EL (cell line): ENCODE data around the gene ALPK1.
A peak's percentile ranks its signal among the peaks of the same experiment; 100 is the strongest.
"Not testable (repeated sequence)": the region's sequence is repeated elsewhere in the genome, so short reads cannot be mapped to it uniquely, and the experiment has no call there.

Source experiments
- DNase-seq: peaks from one replicate; pipeline ENCODE4 v3.0.0-alpha.2; 2016

The ALPK1 gene

DNA sequence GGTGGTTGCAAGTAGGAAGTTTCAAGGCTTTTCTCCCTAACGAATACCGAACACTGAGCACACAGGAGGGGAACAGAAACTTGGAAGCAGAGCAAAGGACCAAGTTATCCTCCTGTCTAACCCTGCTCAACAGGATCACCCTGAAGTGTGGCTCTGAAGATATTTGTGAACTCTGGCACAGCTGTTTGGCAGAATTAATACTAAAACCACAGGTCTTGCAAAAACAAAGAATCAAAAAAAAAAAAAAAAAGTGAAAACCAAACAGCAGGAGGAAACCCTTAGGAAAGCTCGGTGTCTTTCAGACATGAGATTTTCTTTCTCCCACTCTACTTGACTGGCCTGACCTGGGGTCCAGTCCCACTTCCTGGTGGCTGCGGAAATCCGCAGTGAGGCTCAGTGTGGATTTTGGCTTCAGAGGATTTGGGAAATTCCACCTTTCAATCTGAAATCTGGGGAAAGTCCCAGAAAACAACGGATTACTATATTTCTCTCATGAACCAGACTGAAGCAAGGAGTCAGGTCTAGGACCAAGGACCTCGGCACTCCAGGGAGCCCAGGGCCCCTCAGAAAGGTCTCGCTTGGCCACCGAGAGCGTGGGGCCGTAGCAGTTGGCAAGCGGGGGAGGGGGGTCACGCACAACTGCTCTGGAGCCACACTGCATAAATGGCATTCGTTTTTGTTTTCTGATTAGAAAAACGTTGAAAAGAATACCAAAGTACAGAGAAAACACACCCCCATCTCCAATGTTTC, 12.3 kb upstream of the ALPK1 start:
- DNase-seq: peak; percentile 39

DNA sequence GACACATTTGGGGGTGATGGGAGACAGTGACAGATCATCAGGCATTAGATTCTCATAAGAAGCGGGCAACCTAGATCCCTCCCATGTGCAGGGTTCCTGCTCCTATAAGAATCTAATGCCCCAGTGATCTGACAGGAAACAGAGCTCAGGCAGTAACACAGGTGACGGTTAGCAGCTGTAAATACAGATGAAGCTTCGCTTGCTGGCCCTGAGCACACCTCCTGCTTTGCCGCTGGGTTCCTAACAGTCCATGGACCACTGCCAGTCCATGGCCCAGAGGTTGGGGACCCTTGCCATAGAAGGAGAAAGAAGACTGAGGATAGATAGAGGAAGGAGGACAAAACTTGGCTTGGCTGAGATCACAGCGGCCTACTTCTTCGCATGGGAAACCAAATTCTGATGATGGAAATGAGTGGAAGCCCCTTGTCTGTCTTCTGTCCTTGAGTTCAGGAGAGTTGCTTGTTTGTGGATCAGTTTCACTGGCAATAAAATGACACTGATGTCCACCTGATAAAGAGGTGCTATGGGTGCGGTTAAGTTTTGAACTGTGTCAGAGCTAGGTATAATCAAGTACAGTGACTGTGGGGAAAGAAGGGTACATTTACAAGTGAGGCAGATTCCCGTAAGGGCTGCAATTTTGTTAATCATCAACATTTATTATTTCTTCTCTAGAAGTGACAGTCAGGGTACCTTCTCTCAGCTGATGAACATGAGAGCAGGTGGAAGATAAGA, 9.7 kb upstream of the ALPK1 start:
- no peak for DNase-seq

DNA sequence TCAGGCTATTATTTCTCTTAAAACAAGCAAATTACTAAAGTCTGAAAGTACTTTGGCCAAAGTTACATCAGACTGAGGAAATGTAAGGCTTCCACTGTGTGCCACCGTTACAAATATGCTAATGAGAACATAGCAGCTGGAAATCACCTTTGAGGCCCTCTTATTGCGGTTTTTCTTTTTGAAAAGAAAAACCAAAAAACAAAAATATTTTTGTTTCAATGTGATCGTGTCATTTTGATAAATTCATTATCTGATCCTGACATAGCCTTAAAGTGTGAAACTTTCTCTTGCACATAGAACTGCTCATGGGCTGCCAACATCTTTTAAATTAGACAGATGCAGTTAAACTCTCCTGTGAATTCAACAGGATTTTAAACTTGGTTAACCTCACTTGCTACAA, 8.7 kb upstream of the ALPK1 start:
- DNase-seq: no peak

DNA sequence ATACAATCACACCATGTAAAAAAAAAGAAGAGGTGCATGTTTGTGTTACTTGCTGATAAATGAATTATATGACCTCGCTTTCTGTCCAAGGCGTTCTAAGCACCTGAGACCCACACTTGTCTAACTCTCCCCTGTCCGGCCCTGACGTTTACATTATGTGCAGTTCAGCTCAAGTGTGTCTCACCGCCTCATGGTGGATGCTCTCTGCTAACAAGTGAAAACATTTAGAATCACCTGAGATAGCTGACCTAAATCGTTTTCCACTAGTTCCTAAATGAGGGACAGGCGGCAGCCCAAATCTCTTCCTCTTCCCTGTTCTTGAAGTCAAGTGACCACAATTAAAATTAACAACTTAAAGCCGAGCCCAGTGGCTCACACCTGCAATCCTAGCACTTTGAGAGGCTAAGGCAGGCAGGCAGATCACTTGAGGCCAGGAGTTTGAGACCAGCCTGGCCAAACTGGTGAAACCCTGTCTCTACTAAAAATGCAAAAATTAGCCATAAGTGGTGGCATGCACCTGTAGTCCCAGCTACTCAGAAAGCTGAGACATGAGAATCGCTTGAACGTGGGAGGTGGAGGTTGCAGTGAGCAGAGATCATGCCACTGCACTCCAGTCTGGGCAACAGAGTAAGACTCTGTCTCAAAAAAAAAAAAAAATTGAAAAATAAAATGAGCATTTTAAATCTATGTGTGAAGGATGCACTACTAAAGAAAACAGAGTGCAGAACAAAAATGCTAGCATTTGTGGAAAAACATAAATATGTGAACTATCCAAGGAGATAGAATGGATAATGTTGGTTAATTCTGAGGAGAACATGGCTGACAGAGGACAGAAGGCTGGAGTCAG, 7.5 kb upstream of the ALPK1 start:
- DNase-seq: no peak

DNA sequence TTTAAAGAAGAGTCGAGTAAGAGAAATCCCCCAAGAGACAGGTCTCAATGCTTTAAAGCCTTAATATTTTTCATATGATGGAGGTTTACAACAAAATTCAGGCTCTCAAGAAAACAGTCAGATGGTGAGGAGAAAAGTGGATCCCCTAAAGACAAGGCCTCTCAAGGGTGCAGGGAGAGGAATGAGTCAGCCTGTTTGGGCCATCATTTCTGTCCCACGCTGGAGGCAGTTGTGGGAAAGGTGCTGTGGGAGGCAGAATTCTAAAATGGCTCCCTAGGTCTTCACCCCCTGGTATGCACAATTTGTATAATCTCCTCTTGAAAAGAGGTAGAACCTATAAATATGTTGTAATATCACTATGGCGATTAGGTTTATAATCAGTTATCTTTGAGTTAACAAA, 6.8 kb upstream of the ALPK1 start:
- no peak for DNase-seq

DNA sequence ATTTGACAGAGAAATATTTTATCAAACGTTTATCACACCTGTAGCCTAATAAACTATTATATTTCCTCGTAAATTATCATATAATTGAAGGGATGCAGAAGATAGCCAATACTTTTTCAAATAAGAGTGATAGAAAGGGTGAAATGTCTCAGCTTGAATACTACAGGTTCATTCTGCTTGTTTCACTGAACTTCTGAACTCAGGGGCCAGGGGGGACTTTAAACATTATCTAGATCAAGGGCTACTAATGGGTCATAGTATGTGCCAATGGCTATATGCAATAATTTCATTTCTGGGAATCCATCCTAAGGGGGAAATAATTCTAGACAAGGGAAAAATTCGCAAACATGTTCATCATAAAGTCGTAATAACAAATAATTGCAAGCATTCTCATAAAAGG, 2.6 kb downstream of the ALPK1 start:
- DNase-seq: no peak

DNA sequence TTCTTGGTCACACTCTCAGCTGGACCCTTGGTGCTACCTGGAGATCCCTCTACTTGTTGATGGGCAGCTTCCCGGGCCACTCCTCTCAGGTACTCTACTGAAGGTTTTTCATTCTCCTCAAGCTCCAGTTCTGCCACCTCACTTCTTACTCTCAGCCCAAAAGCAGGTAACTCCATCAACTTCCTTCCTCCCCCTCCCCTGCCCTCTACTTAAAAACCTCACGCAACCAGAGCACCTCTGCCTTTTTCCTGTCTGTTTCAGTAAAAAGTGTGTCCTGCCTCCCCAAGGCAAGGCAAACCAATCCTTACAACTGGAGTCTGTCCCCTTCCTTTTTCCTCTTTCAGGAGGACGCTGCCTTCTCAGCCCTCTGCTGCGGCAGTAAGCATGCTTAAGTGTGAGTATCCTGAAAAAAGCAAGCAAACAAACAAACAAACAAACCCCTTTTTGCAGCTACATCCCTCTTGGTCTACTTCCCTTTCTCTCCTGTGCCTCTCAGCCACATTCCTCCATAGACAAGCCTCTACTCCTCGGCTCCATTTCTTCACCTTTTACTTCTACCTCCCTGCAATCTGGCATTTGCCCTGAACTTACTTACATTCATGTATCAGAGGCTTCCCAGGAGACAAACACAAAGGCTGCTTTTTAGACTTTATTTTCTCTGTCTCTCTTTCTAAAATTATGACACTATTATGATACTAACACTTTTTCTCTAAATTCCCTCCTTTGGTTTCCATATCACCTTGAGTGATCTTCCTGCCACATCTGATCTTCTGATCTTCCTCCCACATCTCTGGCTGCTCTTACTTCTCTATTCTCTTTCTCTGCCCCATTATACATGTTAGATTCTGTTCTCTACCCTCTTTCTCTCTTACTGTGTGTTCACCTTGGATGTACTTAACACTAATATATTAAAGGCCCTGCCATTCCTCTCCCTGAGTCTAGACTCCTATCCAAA, 5.4 kb downstream of the ALPK1 start:
- DNase-seq: no peak

DNA sequence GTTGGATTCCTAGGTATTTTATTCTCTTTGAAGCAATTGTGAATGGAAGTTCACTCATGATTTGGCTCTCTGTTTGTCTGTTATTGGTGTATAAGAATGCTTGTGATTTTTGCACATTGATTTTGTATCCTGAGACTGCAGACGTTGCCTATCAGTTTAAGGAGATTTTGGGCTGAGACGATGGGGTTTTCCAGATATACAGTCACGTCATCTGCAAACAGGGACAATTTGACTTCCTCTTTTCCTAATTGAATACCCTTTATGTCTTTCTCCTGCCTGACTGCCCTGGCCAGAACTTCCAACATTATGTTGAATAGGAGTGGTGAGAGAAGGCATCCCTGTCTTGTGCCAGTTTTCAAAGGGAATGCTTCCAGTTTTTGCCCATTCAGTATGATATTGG, 8.3 kb downstream of the ALPK1 start:
- not testable (repeated sequence) for DNase-seq

DNA sequence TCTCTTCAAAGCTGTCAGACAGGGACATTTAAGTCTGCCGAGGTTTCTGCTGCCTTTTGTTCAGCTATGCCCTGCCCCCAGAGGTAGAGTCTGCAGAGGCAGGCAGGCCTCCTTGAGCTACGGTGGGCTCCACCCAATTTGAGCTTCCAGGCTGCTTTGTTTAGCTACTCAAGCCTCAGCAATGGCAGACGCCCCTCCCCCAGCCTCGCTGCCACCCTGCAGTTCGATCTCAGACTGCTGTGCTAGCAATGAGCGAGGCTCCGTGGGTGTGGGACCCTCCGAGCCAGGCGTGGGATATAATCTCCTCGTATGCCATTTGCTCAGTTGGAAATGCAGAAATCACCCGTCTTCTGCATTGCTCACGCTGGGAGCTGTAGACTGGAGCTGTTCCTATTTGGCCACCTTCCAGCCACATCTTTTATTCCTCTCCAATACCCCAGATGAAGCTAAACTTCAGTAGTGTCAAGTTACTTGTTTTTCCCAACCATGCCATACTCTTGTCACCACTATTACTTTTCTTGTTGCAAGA, 12.2 kb downstream of the ALPK1 start:
- DNase-seq: not testable (repeated sequence)

DNA sequence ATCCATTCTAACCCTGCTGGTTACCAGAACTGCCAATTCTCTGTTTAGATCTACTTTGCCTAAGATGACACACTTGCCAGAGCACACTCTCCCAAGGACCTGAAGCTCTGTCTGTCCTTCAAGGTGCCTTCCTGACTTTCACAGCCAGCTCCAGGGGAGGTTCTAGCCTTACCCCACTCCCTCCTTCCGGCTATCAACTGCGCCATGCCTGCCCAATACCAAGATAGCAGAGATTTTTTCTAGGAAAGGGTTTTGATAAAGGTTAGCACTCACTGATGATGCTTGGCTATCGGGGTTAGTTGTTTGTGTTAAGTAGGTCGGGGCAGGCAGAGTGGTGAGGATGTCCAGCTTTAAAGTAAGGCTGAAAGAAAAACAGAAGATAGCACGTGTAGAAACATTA, 14.3 kb downstream of the ALPK1 start:
- DNase-seq: no peak

DNA sequence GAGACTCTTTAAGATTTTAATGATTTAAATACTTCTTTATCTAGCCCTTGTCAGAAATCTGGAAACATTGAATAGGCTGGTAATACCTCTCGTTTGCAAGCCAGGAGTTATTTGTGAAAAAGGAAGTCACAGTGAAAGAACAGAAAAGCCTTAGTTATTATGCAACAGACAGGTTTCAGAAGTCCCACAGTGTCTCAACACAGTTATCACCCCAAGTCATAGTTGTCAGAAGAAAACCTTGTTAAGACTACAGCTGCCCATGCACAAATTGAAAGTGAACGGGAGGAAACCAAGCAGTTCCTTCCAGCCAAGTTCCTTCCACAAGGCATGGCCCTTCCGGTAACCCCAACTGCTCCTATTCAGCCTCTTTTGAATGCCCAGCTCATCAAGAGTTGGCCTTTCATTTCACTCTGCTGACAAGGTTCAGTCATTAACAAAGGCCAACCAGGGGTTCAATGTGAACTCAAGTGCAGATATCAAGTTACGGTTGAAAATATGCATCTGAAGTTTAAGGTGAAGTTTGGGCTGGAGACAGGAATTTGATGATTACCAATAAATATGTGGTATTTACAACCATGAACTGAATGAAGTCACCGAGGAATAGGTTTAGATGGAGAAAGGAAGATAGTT, 15.6 kb downstream of the ALPK1 start:
- no peak for DNase-seq

DNA sequence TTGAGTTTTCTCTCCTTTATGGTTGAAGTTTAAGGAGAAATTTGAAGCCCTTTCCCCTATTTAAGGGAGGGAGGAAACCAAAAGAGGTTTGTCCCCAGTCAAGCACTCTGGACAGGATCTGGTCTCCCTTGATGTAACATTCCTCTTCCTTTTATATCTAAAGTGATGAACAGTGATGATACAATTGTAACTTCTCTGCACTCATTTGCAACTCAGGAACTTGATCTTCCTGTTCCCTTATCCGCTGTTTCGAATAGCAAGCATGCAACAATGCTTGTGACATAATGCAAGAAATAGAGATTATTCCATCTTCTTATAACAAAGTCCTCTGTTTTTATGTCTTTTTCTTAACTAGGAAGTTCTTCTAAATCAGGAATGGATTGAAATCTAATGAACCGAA, 18.3 kb downstream of the ALPK1 start:
- DNase-seq: no peak

DNA sequence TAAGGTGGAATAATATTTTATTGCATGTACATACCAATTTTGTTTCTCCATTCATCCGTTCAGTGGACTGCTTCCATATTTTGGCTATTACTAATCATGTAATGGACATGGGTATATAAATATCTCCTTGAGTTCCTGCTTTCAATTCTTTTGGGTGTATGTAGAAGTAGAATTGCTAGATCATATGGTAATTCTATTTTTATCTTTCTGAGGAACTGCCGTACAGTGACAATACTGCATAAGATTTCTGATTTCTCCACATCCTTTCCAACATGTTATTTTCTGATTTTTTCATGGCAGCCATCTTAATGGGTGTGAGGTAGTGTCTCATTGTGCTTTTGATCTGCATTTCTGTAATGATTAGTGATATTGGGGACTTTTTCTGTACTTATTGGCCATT, 19.2 kb downstream of the ALPK1 start:
- DNase-seq: no peak

DNA sequence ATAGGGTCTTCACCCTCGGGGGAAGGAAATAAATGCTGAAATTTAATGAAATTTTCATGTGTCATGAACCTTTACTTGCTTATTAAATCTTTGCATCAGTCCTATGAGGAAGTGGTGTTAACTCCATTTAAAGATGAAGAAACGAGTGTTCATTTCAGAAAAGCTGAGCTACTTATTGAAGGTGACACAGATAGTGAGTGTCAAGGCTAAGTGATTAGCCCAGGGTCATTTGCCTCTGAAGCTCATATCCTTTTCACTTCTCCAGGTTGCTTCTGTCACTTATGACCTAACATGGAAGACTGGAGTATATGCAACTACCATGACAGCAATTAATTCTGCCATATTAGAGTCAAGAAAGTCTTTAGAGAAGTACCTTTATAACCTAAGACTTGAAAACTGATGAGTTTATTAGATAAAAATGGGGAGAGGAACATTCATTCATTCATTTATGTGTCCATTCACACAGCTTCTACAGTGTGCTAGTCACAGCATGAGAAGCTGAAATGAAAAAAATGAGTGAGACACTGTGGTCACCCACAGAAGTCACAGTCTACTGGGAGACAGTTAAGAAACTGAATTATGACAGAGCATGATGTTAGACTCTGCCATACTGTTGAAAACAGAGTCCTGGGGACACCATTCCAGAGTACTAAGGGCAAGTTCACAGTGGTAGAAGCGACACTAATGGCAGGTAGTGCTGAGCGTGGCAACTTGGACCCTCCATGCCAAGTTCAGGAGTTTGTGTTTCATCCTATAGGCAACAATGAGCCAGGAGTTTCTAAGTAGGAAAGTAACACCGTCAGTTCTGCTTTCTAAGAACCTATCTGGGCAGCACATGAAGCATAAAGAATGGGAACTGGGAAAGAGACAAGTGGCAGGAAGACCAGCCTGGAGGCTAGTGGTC, 21.3 kb downstream of the ALPK1 start:
- no peak for DNase-seq

DNA sequence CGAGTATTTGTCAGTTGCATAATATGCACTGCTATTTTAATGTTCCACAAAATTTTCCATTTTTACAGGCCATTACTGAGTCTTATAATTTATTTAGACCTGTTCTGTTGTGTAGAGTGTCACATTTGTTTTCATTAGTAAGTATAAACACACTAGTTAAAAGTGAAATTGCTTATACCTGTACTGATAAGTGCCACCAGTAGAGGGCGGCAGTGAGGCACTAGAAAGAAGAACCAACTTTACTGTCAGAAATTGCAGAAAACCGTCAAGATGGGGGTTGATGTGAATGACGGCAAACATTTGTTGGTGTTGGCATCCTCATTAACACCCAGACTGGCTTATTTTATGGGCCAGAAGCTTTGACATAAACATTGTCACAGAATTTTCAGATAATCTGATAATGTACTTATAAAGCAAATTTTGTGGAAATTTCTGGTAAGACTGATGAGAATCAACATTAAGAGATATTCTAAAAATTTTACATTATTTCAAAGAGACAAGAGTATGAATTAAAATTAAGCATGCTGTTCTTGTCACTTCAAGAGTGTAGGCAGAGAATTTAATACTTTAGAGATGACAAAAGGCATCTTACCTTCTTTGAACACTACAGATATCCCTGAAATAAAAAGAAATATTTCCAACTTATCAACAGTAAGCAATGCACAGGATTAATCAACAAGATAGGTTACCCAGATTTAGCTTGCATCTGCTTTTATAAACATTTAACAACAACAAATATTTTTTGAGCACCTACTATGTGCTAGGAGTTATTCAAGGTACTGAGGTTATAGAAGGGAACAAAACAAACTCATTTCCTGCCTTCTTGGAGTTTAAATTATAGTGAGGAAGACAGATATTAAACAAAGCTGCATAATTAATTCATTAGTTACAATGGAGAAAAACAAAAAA, 24.9 kb downstream of the ALPK1 start:
- DNase-seq: peak; percentile 56

DNA sequence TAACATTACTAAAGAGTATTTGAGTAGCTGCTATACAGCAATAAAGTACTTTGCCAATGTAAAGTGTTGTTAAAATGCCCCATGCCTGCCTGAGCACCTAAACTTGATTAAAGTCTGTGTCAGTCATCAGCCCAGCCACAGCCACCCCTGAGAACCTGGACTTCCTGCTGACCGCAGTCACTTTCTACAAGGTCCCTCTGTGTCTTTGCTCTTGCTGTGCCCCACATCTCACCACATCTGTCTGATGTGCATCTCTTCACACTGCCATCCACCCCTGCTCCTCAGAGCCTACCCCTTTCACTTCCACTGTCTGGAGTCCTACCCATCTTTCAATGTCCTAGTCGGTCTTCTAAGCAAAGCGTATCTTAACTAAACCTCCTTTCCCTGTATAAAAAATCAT, 25.7 kb downstream of the ALPK1 start:
- DNase-seq: no peak

DNA sequence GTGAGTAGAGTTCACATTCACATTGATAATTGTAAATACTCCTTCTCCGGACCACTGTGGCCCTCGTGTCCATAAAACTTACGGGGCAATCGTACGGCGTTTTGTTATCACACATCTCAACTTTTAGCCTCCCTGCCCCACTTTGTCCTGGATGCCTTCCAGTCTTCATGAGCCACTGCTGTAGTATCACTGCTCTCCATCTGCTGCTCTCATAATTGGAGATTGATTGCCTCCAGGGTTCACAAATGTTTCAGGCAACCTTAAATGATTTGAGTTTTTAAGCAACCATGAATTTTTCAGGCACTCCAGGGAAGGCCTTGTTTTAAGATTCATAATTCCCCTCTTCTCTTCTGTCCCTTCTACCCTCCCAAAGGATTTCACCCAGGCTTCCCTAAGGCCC, 28.4 kb downstream of the ALPK1 start:
- no peak for DNase-seq

DNA sequence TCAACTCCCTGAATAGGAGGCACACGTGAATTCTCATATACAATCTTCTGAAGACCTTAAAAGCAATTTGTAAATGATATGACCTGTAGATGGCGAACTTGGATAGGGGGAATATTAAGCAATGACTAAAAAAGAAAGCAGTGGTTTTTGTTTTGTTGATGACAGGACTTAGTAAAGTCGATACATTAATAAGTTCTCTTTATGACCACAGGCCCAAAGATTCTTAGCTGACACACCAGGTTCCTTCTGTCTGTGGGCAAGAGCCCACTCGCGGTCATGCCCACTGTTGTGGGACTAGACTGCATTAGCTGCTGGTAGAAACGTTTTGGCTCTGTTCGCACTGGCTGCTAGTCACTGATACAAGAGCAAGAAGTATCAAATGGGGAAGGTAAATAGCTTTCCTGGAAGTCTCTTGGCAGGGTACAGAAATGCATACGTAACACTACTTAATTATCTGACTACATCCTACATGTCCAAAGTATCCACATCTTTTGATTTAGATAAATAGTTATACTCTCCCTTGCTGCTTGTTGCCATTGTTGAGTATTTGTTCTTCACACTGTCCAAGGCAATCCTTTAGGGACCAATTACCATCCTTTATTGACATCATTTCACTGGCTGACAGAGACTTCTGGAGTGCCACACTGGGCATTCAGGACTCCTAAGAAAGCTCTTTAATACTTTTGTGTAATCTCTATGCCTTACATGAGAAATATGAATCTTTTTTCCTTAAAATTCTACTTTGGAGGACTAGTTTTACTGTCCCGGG, 31.0 kb downstream of the ALPK1 start:
- DNase-seq: peak; percentile 54

DNA sequence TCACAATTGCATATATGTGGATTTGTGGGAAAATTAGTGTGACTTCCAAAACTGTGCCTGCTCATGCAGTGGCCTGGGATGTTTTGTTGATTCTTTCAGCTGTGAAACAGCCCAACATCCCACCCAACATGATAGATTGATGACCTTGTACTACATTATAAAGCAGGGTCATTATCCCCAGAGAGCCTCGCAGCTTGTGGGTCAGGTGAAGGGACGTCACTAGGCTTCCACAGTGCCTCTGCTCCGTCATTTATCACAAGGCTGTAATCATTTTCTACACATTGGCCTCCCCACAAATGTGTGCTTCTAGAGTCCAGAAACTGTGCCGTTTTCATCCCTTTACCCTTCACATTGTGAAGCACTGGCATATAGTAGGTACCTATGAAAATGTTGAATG, 31.6 kb downstream of the ALPK1 start:
- no peak for DNase-seq
